ENCODE measurements around the gene ZNF644.
"Not testable (repeated sequence)": the region's sequence is repeated elsewhere in the genome, so short reads cannot be mapped to it uniquely, and the experiment has no call there.

Gene ZNF644

DNA sequence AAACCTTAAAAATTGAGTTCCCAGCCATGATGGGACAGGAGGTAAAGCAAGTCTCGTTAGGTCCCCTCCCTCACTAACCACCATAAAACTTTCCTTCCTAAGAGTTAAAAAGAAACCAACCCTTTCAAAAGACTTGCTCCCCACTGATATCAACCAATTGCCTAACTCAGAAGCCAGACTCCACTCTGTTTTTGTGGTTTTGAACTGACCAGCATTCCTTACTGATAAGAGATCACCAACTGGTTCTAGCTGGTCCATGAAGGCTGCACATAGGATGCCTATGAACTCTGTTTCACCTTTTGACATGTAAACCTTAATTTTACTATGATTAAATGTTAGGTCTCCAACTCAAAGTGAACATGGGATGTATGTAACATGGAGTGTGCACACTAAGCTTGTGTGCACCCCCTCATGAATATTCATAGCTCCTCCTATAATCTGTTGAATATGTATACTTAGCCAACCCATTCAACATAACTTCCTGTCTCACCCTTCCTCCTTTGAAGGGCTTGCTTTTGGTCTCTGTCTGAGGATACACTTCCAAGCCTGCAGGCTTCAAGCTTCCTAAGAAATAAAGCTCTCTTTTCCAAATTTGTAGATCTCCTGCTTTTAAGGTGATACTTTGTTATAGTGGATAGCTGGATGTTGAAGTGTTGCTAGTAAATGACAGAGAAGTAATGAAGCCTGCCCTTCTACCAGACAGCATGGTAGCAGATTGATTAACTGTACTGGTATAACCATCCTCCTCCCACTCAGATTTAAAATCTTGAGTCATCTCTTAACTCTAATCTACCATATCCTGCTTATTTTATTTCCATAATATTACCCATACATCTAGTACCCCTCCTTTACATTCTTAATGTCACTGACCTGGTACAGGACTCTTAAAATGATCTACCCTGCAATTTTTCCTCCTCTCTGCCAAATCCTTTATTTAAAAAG is 95.6 kb downstream of the ZNF644 start:
- no peak for DNase-seq

DNA sequence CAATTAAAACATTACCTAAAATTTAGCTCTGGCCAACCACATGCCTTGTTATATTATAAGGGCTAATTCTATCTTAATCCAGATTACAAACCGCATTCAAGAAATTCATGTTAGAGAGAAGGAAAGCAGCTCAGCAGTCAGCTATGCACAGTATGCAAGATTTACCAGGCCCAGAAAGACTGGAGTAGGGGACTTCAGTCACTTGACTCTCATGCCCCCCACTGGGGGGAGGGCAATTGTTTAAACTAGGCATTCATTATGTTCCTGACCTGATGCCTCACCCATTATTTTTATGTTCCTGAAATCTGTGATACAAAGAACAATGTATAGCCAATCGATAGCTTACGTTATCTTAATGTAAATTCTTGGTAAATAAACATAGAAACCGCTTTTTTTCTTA is 96.9 kb downstream of the ZNF644 start:
- no peak for DNase-seq

DNA sequence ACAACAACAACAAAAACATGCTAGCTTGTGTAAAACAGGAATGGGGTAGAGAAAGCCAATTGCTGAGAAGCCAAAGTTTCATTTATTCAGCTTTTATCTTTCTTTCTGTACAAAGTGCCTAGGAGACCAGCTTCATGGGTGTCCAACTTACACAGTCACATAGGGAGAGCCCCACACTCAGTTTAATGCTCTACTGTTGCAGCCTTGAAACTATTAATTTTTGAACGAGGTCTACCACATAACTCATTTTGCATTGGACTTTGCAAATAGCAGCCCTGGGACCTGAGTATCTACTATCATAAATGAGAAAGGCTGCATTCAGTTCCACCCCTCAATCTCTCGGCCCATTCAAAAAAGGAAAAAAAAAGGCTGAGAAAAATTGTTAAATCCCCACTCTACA is 98.8 kb downstream of the ZNF644 start:
- no peak for DNase-seq

DNA sequence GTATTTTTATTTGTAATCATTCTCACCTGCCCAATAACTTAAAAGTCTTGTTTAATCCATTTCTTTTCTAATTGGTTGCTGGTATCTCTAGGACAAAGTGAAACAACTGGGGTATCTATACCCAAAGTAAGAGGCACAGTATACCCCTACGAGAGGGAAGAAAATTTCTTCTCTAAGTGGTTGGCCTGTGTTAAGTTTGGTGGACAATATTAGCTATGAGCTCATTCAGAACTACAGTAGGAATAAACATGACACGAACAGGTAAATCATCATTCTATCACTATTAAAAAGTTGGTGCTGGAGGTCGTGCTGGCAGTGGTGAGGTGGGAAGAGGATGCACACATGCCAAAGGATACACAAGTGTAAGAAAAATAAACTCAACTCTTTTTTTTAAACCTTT is 99.6 kb downstream of the ZNF644 start:
- no peak for DNase-seq

DNA sequence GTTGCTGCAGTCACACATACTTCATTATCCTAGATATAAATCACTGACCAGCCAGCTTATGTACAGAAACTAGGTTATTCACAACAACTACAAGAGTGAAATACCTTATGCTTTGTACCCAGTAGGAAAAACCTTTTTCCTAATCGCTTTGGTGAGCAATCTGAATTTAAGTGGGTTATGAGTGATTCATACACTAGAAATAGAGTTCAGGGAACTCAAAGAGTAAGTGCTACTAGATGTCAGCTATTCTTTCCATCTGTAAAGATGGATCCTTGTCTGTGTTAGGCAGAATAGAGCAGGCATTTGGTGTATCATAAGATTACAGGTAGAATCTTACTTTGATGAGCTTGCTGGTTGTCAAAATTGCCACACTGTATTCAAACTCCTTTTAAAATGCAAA is 101.9 kb downstream of the ZNF644 start:
- DNase-seq: no peak

DNA sequence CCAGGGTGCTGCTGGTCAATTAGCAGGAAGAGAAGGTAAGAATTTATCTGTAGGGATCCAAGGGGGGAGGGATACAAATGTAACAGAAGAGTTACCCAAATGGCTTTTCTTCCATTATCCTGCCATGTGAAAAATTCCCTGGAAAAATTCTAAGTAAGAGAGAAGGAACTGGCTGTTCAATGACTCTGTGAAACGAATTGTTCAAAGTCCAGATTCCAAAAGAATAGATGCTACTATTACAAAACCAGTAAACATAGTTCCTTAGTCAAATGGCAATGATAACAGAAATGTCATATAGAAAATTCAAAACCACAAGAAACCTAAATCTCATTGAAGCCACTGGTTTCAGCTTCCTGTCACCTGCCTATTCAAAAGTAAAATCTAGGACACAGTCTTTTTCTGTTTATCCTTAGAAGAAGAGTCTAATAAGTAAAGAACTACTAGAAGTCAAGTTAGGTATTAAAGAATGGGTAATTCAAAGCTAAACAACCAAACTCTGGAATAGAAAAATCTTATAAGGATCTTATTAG is 102.6 kb downstream of the ZNF644 start:
- no peak for DNase-seq

DNA sequence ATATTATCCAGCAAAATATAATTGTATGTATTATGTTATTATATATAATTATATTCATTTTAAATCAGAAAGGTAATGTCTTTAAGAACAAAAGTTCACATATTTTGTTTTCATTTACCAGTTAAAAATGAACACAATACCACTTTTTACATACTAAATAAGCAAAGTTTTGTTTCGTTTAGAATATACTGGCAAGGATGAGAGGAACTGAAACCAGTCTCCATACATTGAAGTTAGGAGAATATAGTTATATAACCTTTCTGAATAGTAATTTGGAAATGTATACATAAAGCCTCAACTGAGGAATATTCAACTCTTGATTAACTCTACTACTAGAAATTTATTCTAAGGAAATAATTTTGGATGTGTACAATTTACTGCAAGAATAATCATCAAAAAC is 110.5 kb downstream of the ZNF644 start:
- no peak for DNase-seq

DNA sequence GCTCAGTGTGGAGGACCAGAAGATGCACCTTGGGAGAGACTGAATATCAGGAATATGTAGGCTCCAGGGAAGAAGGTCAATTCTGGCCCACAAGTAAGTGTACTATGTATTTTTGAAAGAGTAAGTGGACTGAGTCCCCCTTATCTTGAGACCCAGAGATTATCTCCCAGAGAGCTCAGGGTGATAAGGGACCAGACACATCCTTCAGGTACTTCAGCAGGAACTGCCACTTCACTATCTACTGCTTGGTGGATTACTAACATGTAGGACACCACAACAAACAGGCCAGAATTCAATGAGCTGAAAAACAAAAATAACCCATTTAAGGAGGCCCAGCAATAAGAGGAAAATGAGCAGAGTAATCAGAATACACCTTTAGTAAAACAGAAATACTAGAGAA is 119.2 kb downstream of the ZNF644 start:
- no peak for DNase-seq

DNA sequence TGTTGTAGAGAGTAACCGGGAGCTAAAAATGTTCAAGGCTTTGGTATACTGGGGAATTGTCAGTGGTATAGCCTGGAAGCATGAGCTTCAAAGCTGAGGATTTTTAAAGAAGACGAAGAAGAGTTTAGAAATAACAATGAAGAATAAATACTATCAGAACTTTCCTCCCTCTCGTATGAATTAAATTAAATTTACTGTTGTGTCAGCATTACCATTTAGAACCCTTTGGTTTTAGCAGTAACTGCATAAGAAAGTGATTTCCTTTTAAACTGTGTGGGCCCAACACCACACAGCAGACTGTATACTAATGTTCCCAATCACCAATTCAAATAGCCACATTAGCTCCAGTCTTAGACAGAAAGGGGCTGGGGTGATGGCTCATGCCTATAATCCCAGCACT is 122.6 kb downstream of the ZNF644 start:
- DNase-seq: no peak

DNA sequence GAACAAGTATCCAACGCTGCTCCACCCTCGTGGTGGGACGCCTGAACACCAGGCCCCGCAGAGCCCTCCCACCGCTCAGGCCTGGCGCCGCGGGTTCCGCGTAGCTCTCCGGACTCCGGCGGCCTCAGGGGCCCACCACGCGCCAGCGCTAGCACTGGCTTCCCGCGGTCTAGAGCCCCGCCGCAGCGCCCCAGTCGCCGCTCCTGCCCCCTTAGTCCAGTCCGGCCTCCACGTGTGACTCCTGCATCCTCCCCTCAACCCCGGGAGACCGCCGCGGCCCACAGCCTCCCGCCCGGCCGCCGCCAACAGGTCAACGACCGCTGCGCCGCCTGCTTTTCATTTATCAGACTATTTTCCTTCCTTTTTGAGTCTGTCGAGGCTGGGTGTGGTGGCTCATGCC is 128.2 kb downstream of the ZNF644 start:
- not testable (repeated sequence) for DNase-seq

DNA sequence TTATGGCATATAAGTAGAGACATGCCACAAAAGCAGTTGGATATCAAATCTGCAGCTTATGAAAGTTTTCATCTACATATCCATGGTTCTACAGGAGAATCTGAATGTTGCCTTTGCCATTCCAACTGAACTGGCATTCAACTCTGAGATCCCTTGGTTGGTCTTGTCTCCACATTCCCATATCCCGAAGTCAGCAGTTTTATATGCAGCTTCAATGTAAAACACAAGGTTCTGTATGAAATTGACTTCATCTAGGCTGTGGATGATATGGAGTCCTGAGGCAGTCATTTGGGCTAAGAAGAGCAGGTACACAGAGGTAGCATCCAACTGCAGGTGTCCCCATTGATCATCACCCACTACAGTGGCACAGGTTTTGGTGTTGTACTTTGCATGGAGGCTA is 129.0 kb downstream of the ZNF644 start:
- not testable (repeated sequence) for DNase-seq

DNA sequence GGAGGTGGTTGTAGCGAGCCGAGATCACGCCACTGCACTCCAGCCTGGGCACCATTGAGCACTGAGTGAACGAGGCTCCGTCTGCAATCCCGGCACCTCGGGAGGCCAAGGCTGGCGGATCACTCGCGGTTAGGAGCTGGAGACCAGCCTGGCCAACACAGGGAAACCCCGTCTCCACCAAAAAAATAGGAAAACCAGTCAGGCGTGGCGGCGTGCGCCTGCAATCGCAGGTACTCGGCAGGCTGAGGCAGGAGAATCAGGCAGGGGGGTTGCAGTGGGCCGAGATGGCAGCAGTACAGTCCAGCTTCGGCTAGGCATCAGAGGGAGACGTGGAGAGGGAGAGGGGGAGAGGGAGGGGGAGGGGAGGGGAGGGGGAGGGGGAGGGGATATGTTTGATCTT is 129.6 kb downstream of the ZNF644 start:
- not testable (repeated sequence) for DNase-seq

DNA sequence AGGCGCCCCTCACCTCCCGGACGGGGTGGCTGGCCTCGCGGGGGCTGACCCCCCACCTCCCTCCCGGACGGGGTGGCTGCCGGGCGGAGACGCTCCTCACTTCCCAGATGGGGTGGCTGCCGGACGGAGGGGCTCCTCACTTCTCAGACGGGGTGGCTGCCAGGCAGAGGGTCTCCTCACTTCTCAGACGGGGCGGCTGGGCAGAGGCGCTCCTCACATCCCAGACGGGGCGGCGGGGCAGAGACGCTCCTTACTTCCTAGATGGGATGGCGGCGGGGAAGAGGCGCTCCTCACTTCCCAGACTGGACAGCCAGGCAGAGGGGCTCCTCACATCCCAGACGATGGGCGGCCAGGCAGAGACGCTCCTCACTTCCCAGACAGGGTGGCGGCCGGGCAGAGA is 130.1 kb downstream of the ZNF644 start:
- DNase-seq: not testable (repeated sequence)

DNA sequence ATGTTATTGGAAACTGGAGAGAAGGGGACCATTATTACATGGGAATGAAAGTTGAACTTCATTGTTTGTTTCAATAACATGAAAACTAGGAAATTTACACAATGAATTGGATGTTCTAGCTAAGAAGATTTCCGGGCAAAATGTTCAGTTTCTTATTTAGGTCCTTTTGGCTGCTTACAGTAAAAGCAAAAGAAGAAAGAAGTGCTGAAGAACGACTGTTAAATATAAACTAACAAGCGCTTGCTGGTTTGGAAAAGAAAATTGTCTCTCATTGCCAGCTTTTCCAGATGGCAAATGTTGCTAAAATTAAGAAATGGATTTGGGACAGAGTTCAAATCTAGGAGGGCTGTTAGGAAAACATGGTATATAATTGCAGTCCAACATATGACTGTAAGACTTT is 139.6 kb downstream of the ZNF644 start:
- DNase-seq: no peak

DNA sequence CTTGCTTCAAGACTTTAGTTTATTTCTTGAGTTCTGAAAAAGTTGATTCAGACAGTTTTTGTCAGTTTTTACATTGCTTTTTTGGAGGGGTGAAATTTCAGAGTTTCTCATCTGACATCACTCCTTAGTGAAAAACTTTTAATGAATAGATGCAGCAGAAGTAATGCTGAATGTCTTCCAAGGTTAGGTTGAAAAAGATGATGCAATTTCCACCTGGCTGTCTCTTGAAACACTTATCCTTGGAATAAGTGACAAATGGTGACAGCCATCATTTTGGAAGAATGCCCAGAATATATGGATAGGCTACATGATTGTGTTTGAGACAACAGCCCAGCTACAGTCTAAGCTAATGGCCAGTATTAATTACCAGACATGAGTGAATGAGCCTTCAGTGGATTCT is 140.8 kb downstream of the ZNF644 start:
- no peak for DNase-seq

DNA sequence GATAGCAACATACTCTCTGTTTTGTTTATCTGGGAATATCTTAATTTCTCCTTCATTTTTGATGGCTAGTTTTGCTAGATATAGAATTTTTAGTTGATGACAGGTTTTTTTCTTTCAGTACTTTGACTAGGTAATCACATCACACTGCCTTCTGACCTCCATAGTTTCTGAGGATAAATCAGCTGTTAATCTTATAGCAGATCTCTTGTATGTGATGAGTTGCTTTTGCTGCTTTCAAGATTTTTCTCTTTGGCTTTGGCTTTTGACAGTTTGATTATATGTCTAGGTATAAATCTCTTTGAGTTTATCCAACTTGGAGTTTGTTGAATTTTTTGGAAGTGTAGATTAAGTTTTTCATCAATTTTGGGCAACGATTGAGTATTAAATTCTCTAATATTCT is 142.6 kb downstream of the ZNF644 start:
- no peak for DNase-seq

DNA sequence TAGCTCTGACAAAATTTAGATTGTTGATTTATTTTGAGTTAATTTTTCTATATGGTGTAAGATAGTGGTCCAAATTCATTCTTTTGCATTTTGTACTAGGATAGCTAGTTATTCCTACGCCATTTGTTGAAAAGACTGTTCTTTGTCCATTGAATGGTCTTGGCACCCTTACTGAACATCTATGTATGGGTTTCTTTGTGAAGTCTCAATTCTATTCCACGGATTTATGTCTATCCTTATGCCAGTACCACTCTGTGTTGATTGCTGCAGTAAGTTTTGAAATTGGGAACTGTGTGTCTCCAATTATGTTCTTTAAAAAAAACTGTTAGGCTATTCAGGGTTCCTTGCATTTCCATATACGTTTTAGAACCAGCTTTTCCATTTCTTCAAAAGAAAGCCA is 145.7 kb downstream of the ZNF644 start:
- no peak for DNase-seq
